ENCODE results near the gene RAB11FIP4.

DNA sequence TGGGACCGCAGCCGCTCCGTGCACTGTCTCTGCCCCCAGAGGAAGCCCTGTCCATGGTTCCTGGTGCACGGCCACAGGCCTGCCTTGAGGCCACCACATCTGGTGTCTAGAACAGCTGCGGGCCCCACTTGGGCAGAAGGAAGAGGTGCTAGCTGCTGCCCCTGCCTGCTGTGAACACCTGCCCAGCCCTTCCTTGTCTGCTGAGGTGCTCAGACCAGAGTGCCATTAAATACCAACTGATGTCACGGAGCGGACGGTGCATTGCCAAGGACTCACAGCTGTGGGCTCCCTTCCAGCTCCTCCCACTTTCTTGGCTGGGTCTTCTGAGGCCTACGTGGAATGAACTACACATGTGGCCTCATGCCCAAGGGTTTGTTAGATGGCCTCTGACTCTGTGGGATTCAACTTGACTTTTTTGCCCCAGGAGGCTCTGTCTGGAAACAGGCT, 146.1 kb downstream of the RAB11FIP4 start:
- no peak for TF ChIP-seq CTCF (IDR thresholded peaks at IDR 0.05; ENCODE audit: low read depth, low read length, missing input control)
- no peak for TF ChIP-seq GABPA (IDR thresholded peaks at IDR 0.05 in 1 of 2, conservative IDR thresholded peaks at IDR 0.05 in 1 of 2)
- TF ChIP-seq JUND (IDR thresholded peaks at IDR 0.05): no peak
- TF ChIP-seq ATF3 (IDR thresholded peaks at IDR 0.05): no peak
- TF ChIP-seq, protein P1, sequence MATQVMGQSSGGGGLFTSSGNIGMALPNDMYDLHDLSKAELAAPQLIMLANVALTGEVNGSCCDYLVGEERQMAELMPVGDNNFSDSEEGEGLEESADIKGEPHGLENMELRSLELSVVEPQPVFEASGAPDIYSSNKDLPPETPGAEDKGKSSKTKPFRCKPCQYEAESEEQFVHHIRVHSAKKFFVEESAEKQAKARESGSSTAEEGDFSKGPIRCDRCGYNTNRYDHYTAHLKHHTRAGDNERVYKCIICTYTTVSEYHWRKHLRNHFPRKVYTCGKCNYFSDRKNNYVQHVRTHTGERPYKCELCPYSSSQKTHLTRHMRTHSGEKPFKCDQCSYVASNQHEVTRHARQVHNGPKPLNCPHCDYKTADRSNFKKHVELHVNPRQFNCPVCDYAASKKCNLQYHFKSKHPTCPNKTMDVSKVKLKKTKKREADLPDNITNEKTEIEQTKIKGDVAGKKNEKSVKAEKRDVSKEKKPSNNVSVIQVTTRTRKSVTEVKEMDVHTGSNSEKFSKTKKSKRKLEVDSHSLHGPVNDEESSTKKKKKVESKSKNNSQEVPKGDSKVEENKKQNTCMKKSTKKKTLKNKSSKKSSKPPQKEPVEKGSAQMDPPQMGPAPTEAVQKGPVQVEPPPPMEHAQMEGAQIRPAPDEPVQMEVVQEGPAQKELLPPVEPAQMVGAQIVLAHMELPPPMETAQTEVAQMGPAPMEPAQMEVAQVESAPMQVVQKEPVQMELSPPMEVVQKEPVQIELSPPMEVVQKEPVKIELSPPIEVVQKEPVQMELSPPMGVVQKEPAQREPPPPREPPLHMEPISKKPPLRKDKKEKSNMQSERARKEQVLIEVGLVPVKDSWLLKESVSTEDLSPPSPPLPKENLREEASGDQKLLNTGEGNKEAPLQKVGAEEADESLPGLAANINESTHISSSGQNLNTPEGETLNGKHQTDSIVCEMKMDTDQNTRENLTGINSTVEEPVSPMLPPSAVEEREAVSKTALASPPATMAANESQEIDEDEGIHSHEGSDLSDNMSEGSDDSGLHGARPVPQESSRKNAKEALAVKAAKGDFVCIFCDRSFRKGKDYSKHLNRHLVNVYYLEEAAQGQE (IDR thresholded peaks at IDR 0.05): no peak
- TF ChIP-seq YY1 (IDR thresholded peaks at IDR 0.05): no peak
- no peak for TF ChIP-seq RAD21 (IDR thresholded peaks at IDR 0.05)
- no peak for TF ChIP-seq EGR1 (IDR thresholded peaks at IDR 0.05; ENCODE audit: low read depth in 2 of 2)

Data from liver (tissue), 3 donors.